Breast epithelium (tissue), 3 donors: ENCODE results near the gene POPDC2.

Experiments
- CTCF ChIP-seq, 3 donors: fragments of 450-650 bp; IDR thresholded peaks; one replicate each; pipeline ENCODE4 v1.5.1; 2016 to 2017; ENCODE audit warnings: antibody characterized with exemption in 3 of 3, mild to moderate bottlenecking in 3 of 3, moderate library complexity in 3 of 3
- POLR2A ChIP-seq: fragments of 450-650 bp; IDR thresholded peaks from one replicate; pipeline ENCODE4 v1.6.1; 2016; ENCODE audit warnings: antibody characterized with exemption, mild to moderate bottlenecking, moderate library complexity
- POLR2AphosphoS5 ChIP-seq, 3 donors: sonication (generic); formaldehyde crosslinking; IDR thresholded peaks; one replicate each; pipeline ENCODE4 v1.6.1; 2017; ENCODE audit warnings: antibody characterized with exemption in 3 of 3

- TF ChIP-seq CTCF (IDR thresholded peaks at IDR 0.05) (no peak), POLR2AphosphoS5 (IDR thresholded peaks at IDR 0.05) (peak in 1 of 3 donors; percentile 51), POLR2A (no peak)
These were observed 31.5 kb downstream of the POPDC2 start for GRCh38 chr3:119628816-119629445.
